Body of pancreas (tissue), 4 donors: ENCODE data around the gene KIT.

Experiments
- POLR2A ChIP-seq, 3 donors: fragments of 450-650 bp; IDR thresholded peaks; one replicate each; pipeline ENCODE4 v1.6.1; 2016; ENCODE audit warnings: antibody characterized with exemption in 3 of 3, mild to moderate bottlenecking in 2 of 3
- TF ChIP-seq, protein P1 (sequence below), 7 experiments: fragments of 450-650 bp in 4 of 7; fragments of 200-600 bp in 3 of 7; sonication (generic) in 3 of 7; IDR thresholded peaks; one replicate each; pipeline ENCODE4 v1.5.1; 2016 to 2019; ENCODE audit warnings: antibody characterized with exemption in 7 of 7

DNA sequence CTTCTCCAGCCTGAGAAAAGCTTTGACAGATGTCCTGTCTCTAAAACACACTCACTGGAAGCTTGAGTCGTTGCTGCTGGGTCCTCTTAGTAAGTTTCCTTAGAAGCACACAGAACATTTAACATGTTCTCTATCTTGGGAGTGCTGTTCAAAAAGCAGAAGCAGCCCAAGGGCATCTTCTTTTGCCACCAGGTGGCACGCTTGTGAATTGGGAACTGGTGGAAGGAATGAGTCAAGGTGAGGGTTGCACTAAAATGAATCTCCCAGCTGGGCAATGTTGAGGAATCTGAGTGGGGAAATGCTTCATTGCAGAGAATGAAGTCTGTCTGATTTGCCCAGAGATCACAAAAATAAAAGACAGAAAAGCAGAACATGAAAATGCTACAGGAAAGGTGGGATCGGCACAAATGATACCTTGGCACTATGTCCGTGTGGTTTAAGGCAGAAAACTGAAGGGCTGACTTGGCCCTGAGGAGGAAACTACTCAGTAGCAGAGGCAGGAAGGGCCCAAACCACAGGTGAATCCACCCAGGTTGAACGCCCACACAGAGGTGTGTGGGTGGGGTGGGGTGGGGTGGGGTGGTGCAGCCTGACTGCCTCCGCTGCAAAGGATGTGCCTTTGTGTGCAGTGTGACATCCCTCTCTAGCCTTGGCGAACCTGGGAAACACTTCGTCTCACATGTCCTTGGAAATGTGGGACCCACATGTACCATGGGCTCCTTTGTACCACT, 26.0 kb downstream of the KIT start:
- no peak for TF ChIP-seq POLR2A (IDR thresholded peaks at IDR 0.05)
- TF ChIP-seq, protein P1, sequence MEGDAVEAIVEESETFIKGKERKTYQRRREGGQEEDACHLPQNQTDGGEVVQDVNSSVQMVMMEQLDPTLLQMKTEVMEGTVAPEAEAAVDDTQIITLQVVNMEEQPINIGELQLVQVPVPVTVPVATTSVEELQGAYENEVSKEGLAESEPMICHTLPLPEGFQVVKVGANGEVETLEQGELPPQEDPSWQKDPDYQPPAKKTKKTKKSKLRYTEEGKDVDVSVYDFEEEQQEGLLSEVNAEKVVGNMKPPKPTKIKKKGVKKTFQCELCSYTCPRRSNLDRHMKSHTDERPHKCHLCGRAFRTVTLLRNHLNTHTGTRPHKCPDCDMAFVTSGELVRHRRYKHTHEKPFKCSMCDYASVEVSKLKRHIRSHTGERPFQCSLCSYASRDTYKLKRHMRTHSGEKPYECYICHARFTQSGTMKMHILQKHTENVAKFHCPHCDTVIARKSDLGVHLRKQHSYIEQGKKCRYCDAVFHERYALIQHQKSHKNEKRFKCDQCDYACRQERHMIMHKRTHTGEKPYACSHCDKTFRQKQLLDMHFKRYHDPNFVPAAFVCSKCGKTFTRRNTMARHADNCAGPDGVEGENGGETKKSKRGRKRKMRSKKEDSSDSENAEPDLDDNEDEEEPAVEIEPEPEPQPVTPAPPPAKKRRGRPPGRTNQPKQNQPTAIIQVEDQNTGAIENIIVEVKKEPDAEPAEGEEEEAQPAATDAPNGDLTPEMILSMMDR (IDR thresholded peaks at IDR 0.05), result peak in 2 of 7 experiments; percentile 14 to 24
